ENCODE data around the gene FGF22. TPM values are rescaled to one million over a fixed set of nuclear protein-coding genes. Genes with fewer than 3 reads are reported as not detected.

The FGF22 gene
- total RNA-seq, 5 donors from 2014 or later (not counting 1 experiment from before 2014, with no cell fraction given), result 0.35 to 3.9 (median 2.8) TPM

GRCh38 chr19:593505-593904 is 46.2 kb upstream of the FGF22 start:
- Histone ChIP-seq H3K4me1 (ENCODE audit: control insufficient read depth in 1 of 2, extremely low read depth in 1 of 2, insufficient read depth in 2 of 2, low read length in 2 of 2) (peaks cover 0 to 20% of the 10 kb centered on the region in 2 experiments), H3K27ac (ENCODE audit: low read length) (no peak overlapping the region), H3K36me3 (ENCODE audit: control insufficient read depth in 2 of 2, extremely low read depth in 1 of 2, insufficient read depth in 1 of 2, low read length in 1 of 2) (no peaks in the 10 kb centered on the region), H3K27me3 (replicated peaks in 1 of 2; ENCODE audit: control insufficient read depth in 2 of 2, extremely low read depth in 1 of 2, insufficient read depth in 2 of 2, low read length in 1 of 2) (peaks cover 0 to 46% of the 10 kb centered on the region in 2 experiments), H3K4me3 (ENCODE audit: control insufficient read depth in 1 of 2, extremely low read depth in 1 of 2, low read length in 1 of 2) (no peak overlapping the region), H3K9me3 (no peaks in the 10 kb centered on the region)
- Mint-ChIP-seq H3K27ac (no peak overlapping the region), H3K27me3 (peaks cover 0 to 17% of the 10 kb centered on the region in 2 donors), H3K4me1 (peaks cover 0 to 11% (median 7%) of the 10 kb centered on the region in 3 donors), H3K36me3 (no peaks in the 10 kb centered on the region), H3K4me3 (no peak overlapping the region), H3K9me3 (no peaks in the 10 kb centered on the region)
- ATAC-seq (replicated peaks in 1 of 4) (no peak), DNase-seq (no peak)
- ChIA-PET CTCF (no interaction called here), POLR2A (no interaction called here)
- 63% methylated on average over 7 of the region's 9 CpGs for WGBS (ENCODE audit: insufficient coverage)

- ATAC-seq (replicated peaks in 1 of 4) (no peak), DNase-seq (no peak)
- peaks cover 0 to 11% of the 10 kb centered on the region in 2 donors for H3K27me3 Mint-ChIP-seq
- Histone ChIP-seq H3K4me3 (ENCODE audit: control insufficient read depth in 1 of 2, extremely low read depth in 1 of 2, low read length in 1 of 2) (no peak overlapping the region), H3K4me1 (ENCODE audit: control insufficient read depth in 1 of 2, extremely low read depth in 1 of 2, insufficient read depth in 2 of 2, low read length in 2 of 2) (peaks cover 0 to 11% of the 10 kb centered on the region in 2 experiments), H3K27ac (ENCODE audit: low read length) (no peak overlapping the region), H3K36me3 (ENCODE audit: control insufficient read depth in 2 of 2, extremely low read depth in 1 of 2, insufficient read depth in 1 of 2, low read length in 1 of 2) (no peaks in the 10 kb centered on the region), H3K9me3 (no peaks in the 10 kb centered on the region), H3K27me3 (replicated peaks in 1 of 2; ENCODE audit: control insufficient read depth in 2 of 2, extremely low read depth in 1 of 2, insufficient read depth in 2 of 2, low read length in 1 of 2) (peaks cover 0 to 38% of the 10 kb centered on the region in 2 experiments)
- POLR2A ChIA-PET, result interaction anchor here in 1 of 2 donors (0.5 kb wide), 1 partner anchor 364 kb away, joined by 3 read pairs; no protein-coding TSS in a partner anchor
- H3K9me3 Mint-ChIP-seq, result no peaks in the 10 kb centered on the region
- peaks cover 0 to 5% (median 3%) of the 10 kb centered on the region in 3 donors for H3K4me1 Mint-ChIP-seq
- H3K27ac Mint-ChIP-seq, result no peak overlapping the region
- CTCF ChIA-PET, result no interaction called here
- no peaks in the 10 kb centered on the region for H3K36me3 Mint-ChIP-seq
- H3K4me3 Mint-ChIP-seq, result no peak overlapping the region
- 70% methylated on average over 20 of the region's 24 CpGs for WGBS (ENCODE audit: insufficient coverage)
Measured at GRCh38 chr19:594265-594870, 45.3 kb upstream of the FGF22 start.

- Mint-ChIP-seq H3K27me3 (peaks cover 0 to 10% of the 10 kb centered on the region in 2 donors), H3K27ac (no peak overlapping the region), H3K4me3 (no peak overlapping the region), H3K9me3 (no peaks in the 10 kb centered on the region), H3K4me1 (peaks cover 0 to 4% (median 3%) of the 10 kb centered on the region in 3 donors), H3K36me3 (no peaks in the 10 kb centered on the region)
- no peaks in the 10 kb centered on the region for H3K36me3 ChIP-seq (ENCODE audit: control insufficient read depth in 2 of 2, extremely low read depth in 1 of 2, insufficient read depth in 1 of 2, low read length in 1 of 2)
- H3K4me3 ChIP-seq (ENCODE audit: control insufficient read depth in 1 of 2, extremely low read depth in 1 of 2, low read length in 1 of 2), result no peak overlapping the region
- DNase-seq (no peak), ATAC-seq (replicated peaks in 1 of 4) (no peak)
- H3K27ac ChIP-seq (ENCODE audit: low read length), result no peak overlapping the region
- no peaks in the 10 kb centered on the region for H3K9me3 ChIP-seq
- CTCF ChIA-PET, result no interaction called here
- POLR2A ChIA-PET, result no interaction called here
- H3K27me3 ChIP-seq (replicated peaks in 1 of 2; ENCODE audit: control insufficient read depth in 2 of 2, extremely low read depth in 1 of 2, insufficient read depth in 2 of 2, low read length in 1 of 2), result peaks cover 0 to 38% of the 10 kb centered on the region in 2 experiments
- peaks cover 0 to 11% of the 10 kb centered on the region in 2 experiments for H3K4me1 ChIP-seq (ENCODE audit: control insufficient read depth in 1 of 2, extremely low read depth in 1 of 2, insufficient read depth in 2 of 2, low read length in 2 of 2)
- 78% methylated on average over 35 of the region's 42 CpGs for WGBS (ENCODE audit: insufficient coverage)
Measured at GRCh38 chr19:595326-596262, 44.1 kb upstream of the FGF22 start.

GRCh38 chr19:596263-596655 is 43.4 kb upstream of the FGF22 start:
- CTCF ChIA-PET, result no interaction called here

GRCh38 chr19:597406-598315 is 42.0 kb upstream of the FGF22 start:
- Histone ChIP-seq H3K4me1 (ENCODE audit: control insufficient read depth in 1 of 2, extremely low read depth in 1 of 2, insufficient read depth in 2 of 2, low read length in 2 of 2) (no peaks in the 10 kb centered on the region), H3K4me3 (ENCODE audit: control insufficient read depth in 1 of 2, extremely low read depth in 1 of 2, low read length in 1 of 2) (no peak overlapping the region), H3K27me3 (replicated peaks in 1 of 2; ENCODE audit: control insufficient read depth in 2 of 2, extremely low read depth in 1 of 2, insufficient read depth in 2 of 2, low read length in 1 of 2) (peaks cover 0 to 18% of the 10 kb centered on the region in 2 experiments), H3K9me3 (no peaks in the 10 kb centered on the region), H3K36me3 (ENCODE audit: control insufficient read depth in 2 of 2, extremely low read depth in 1 of 2, insufficient read depth in 1 of 2, low read length in 1 of 2) (no peaks in the 10 kb centered on the region), H3K27ac (ENCODE audit: low read length) (no peak overlapping the region)
- no peak overlapping the region for H3K27ac Mint-ChIP-seq
- no peak overlapping the region for H3K4me3 Mint-ChIP-seq
- H3K36me3 Mint-ChIP-seq, result no peaks in the 10 kb centered on the region
- no peak for ATAC-seq (replicated peaks in 1 of 4)
- WGBS (ENCODE audit: insufficient coverage), result 67% methylated on average over 12 of the region's 18 CpGs
- H3K9me3 Mint-ChIP-seq, result no peaks in the 10 kb centered on the region
- ChIA-PET POLR2A (no interaction called here), CTCF (no interaction called here)
- peaks cover 0 to 4% of the 10 kb centered on the region in 2 donors for H3K27me3 Mint-ChIP-seq
- no peak for DNase-seq
- H3K4me1 Mint-ChIP-seq, result no peaks in the 10 kb centered on the region

More at GRCh38 chr19:596263-596655, 43.4 kb upstream of the FGF22 start:
- H3K27ac Mint-ChIP-seq, result no peak overlapping the region
- POLR2A ChIA-PET, result no interaction called here
- Histone ChIP-seq H3K36me3 (ENCODE audit: control insufficient read depth in 2 of 2, extremely low read depth in 1 of 2, insufficient read depth in 1 of 2, low read length in 1 of 2) (no peaks in the 10 kb centered on the region), H3K27me3 (replicated peaks in 1 of 2; ENCODE audit: control insufficient read depth in 2 of 2, extremely low read depth in 1 of 2, insufficient read depth in 2 of 2, low read length in 1 of 2) (peaks cover 0 to 32% of the 10 kb centered on the region in 2 experiments), H3K27ac (ENCODE audit: low read length) (no peak overlapping the region), H3K4me3 (ENCODE audit: control insufficient read depth in 1 of 2, extremely low read depth in 1 of 2, low read length in 1 of 2) (no peak overlapping the region), H3K4me1 (ENCODE audit: control insufficient read depth in 1 of 2, extremely low read depth in 1 of 2, insufficient read depth in 2 of 2, low read length in 2 of 2) (peaks cover 0 to 4% of the 10 kb centered on the region in 2 experiments), H3K9me3 (no peaks in the 10 kb centered on the region)
- H3K36me3 Mint-ChIP-seq, result no peaks in the 10 kb centered on the region
- ATAC-seq (replicated peaks in 1 of 4) (no peak), DNase-seq (no peak)
- no peak overlapping the region for H3K4me3 Mint-ChIP-seq
- WGBS (ENCODE audit: insufficient coverage), result 92% methylated on average over 13 of the region's 16 CpGs
- H3K4me1 Mint-ChIP-seq, result peaks cover 0 to 2% (median under 1%) of the 10 kb centered on the region in 3 donors
- no peaks in the 10 kb centered on the region for H3K9me3 Mint-ChIP-seq
- H3K27me3 Mint-ChIP-seq, result peaks cover 0 to 7% of the 10 kb centered on the region in 2 donors

- Mint-ChIP-seq H3K4me1 (peaks cover 0 to 4% (median 0%) of the 10 kb centered on the region in 3 donors), H3K9me3 (no peaks in the 10 kb centered on the region), H3K4me3 (no peak overlapping the region), H3K27ac (no peak overlapping the region), H3K36me3 (no peaks in the 10 kb centered on the region), H3K27me3 (no peaks in the 10 kb centered on the region)
- Histone ChIP-seq H3K27me3 (replicated peaks in 1 of 2; ENCODE audit: control insufficient read depth in 2 of 2, extremely low read depth in 1 of 2, insufficient read depth in 2 of 2, low read length in 1 of 2) (peaks cover 0 to 6% of the 10 kb centered on the region in 2 experiments), H3K36me3 (ENCODE audit: control insufficient read depth in 2 of 2, extremely low read depth in 1 of 2, insufficient read depth in 1 of 2, low read length in 1 of 2) (no peaks in the 10 kb centered on the region), H3K27ac (ENCODE audit: low read length) (no peak overlapping the region), H3K9me3 (no peaks in the 10 kb centered on the region), H3K4me1 (ENCODE audit: control insufficient read depth in 1 of 2, extremely low read depth in 1 of 2, insufficient read depth in 2 of 2, low read length in 2 of 2) (no peaks in the 10 kb centered on the region), H3K4me3 (ENCODE audit: control insufficient read depth in 1 of 2, extremely low read depth in 1 of 2, low read length in 1 of 2) (no peak overlapping the region)
- DNase-seq, result no peak
- ATAC-seq (replicated peaks in 1 of 4), result no peak
- ChIA-PET CTCF (no interaction called here), POLR2A (no interaction called here)
- 87% methylated on average over 22 of the region's 28 CpGs for WGBS (ENCODE audit: insufficient coverage)
Measured at GRCh38 chr19:601310-601709, 38.4 kb upstream of the FGF22 start.

Measured in T-cell (primary cell).